ENCODE results near the gene PRMT3.

- TF ChIP-seq CTCF (IDR thresholded peaks at IDR 0.05) (no peak), ZBTB43 (CRISPR knock-in tag; IDR thresholded peaks at IDR 0.05) (no peak), MAX (CRISPR knock-in tag; IDR thresholded peaks at IDR 0.05) (no peak), RELA (CRISPR knock-in tag; IDR thresholded peaks at IDR 0.05; ENCODE audit: borderline replicate concordance) (no peak), ZNF263 (CRISPR knock-in tag; IDR thresholded peaks at IDR 0.05; ENCODE audit: low read depth) (no peak), ZNF121 (CRISPR knock-in tag; IDR thresholded peaks at IDR 0.05) (no peak)
Observed at GRCh38 chr11:20372081-20372626, 15.4 kb upstream of the PRMT3 start.

Data from WTC11 (cell line).